ENCODE results near the gene HCFC1R1.

Gene HCFC1R1

GRCh38 chr16:3068487-3068886 is 44.7 kb upstream of the HCFC1R1 start:
- ChIA-PET CTCF (interaction anchor here (2.3 kb wide), 1 partner anchor 9 kb away, joined by 11 read pairs; no protein-coding TSS in a partner anchor), POLR2A (no interaction called here)
- DNase-seq (ENCODE audit: extremely low spot score), result no peak
- TF ChIP-seq CTCF (IDR thresholded peaks at IDR 0.05; ENCODE audit: control extremely low read depth, extremely low read depth, low read depth, missing control alignments), result no peak

- no peak for TF ChIP-seq CTCF (IDR thresholded peaks at IDR 0.05; ENCODE audit: control extremely low read depth, extremely low read depth, low read depth, missing control alignments)
- no peak for DNase-seq (ENCODE audit: extremely low spot score)
- ChIA-PET CTCF (interaction anchor here (2.0 to 5.8 kb wide), 3 partner anchors 34 to 63 kb away, joined by 8 to 43 read pairs (median 20); no protein-coding TSS in a partner anchor), POLR2A (interaction anchor here (0.8 kb wide), 1 partner anchor 8 kb away, joined by 3 read pairs; no protein-coding TSS in a partner anchor)
Observed at GRCh38 chr16:3066440-3066748, 42.7 kb upstream of the HCFC1R1 start.

GRCh38 chr16:3065742-3066439 is 42.1 kb upstream of the HCFC1R1 start:
- DNase-seq (ENCODE audit: extremely low spot score), result no peak
- ChIA-PET POLR2A (no interaction called here), CTCF (interaction anchor here (0.9 to 5.8 kb wide), 5 partner anchors 10 to 64 kb away, joined by 3 to 43 read pairs (median 8); no protein-coding TSS in a partner anchor)
- no peak for TF ChIP-seq CTCF (IDR thresholded peaks at IDR 0.05; ENCODE audit: control extremely low read depth, extremely low read depth, low read depth, missing control alignments)

GRCh38 chr16:3065069-3065741 is 41.5 kb upstream of the HCFC1R1 start, which contains the start of gene IL32:
Gene IL32 (plus strand): TSS chr16:3065640. CDS start chr16:3065812, 172 bp downstream.
- ChIA-PET POLR2A (no interaction called here), CTCF (interaction anchor here (0.9 to 5.8 kb wide), 7 partner anchors 11 to 85 kb away, joined by 3 to 43 read pairs (median 4); no protein-coding TSS in a partner anchor)
- DNase-seq (ENCODE audit: extremely low spot score), result peak; percentile 72
- TF ChIP-seq CTCF (IDR thresholded peaks at IDR 0.05; ENCODE audit: control extremely low read depth, extremely low read depth, low read depth, missing control alignments), result no peak

- no peak for DNase-seq (ENCODE audit: extremely low spot score)
- POLR2A ChIA-PET, result no interaction called here
- CTCF ChIA-PET, result interaction anchor here (0.6 to 5.8 kb wide), 11 partner anchors 14 to 87 kb away, joined by 3 to 43 read pairs (median 4); no protein-coding TSS in a partner anchor
- no peak for TF ChIP-seq CTCF (IDR thresholded peaks at IDR 0.05; ENCODE audit: control extremely low read depth, extremely low read depth, low read depth, missing control alignments)
Observed at GRCh38 chr16:3063625-3064386, 40.1 kb upstream of the HCFC1R1 start.

GRCh38 chr16:3062553-3062952 is 38.8 kb upstream of the HCFC1R1 start:
- ChIA-PET POLR2A (no interaction called here), CTCF (interaction anchor here (1.0 to 5.8 kb wide), 6 partner anchors 32 to 67 kb away, joined by 3 to 43 read pairs (median 3); no protein-coding TSS in a partner anchor)
- DNase-seq (ENCODE audit: extremely low spot score), result no peak
- TF ChIP-seq CTCF (IDR thresholded peaks at IDR 0.05; ENCODE audit: control extremely low read depth, extremely low read depth, low read depth, missing control alignments), result no peak
